Liver (tissue), 9 donors: ENCODE measurements around the gene ZC3H12D. TPM values are rescaled to one million over a fixed set of nuclear protein-coding genes. Genes with fewer than 3 reads are reported as not detected.

Experiments used
- DNase-seq: peaks from one replicate; pipeline ENCODE4 v3.0.0-alpha.2; 2017; ENCODE audit warnings: low spot score
- H3K27ac ChIP-seq, 2 donors: one replicate each; pipeline ENCODE4 v1.7.0; 2013; ENCODE audit warnings: inconsistent platforms in 2 of 2, low read length in 2 of 2, control low read depth in 1 of 2, low read depth in 1 of 2, mild to moderate bottlenecking in 1 of 2
- H3K27me3 ChIP-seq, 4 donors: one replicate each; pipeline versions ENCODE4 v1.6.1 to v1.7.0; 2013; ENCODE audit warnings: low read length in 3 of 4, inconsistent platforms in 1 of 4, mild to moderate bottlenecking in 1 of 4, moderate library complexity in 1 of 4; ENCODE audit not compliant: control insufficient read depth in 4 of 4, insufficient read depth in 4 of 4
- H3K36me3 ChIP-seq, 4 donors: one replicate each; pipeline versions ENCODE4 v1.6.1 to v1.7.0; 2013; ENCODE audit warnings: low read length in 3 of 4, mild to moderate bottlenecking in 3 of 4, low read depth in 1 of 4, moderate library complexity in 1 of 4; ENCODE audit not compliant: control insufficient read depth in 4 of 4, insufficient read depth in 3 of 4
- H3K4me1 ChIP-seq, 4 donors: one replicate each; pipeline versions ENCODE4 v1.6.1 to v1.7.0; 2013; ENCODE audit warnings: low read length in 3 of 4, mild to moderate bottlenecking in 3 of 4, moderate library complexity in 1 of 4; ENCODE audit not compliant: control insufficient read depth in 4 of 4, insufficient read depth in 4 of 4
- H3K4me3 ChIP-seq, 3 donors: one replicate each; pipeline versions ENCODE4 v1.6.1 to v1.7.0; 2013; ENCODE audit warnings: low read length in 3 of 3, control low read depth in 1 of 3, low read depth in 1 of 3, mild to moderate bottlenecking in 1 of 3
- H3K9ac ChIP-seq, 2 donors: one replicate each; pipeline ENCODE4 v1.7.0; 2013; ENCODE audit warnings: low read length in 2 of 2, mild to moderate bottlenecking in 2 of 2, moderate library complexity in 2 of 2, control low read depth in 1 of 2, low read depth in 1 of 2
- H3K9me3 ChIP-seq, 4 donors: one replicate each; pipeline versions ENCODE4 v1.6.1 to v1.7.0; 2013; ENCODE audit warnings: low read length in 3 of 4; ENCODE audit not compliant: control insufficient read depth in 4 of 4
- CTCF ChIP-seq: fragments of 150-350 bp; IDR thresholded peaks from 2 replicates; pipeline ENCODE4 v1.5.1; 2017; ENCODE audit warnings: improper control_type of control experiment, low read depth, low read length; ENCODE audit not compliant: missing input control
- EGR1 ChIP-seq, 2 donors: IDR thresholded peaks; 2 replicates each; pipeline ENCODE4 v1.6.1; 2016 to 2018; ENCODE audit warnings: antibody characterized with exemption in 2 of 2, low read depth in 2 of 2
- FOXA1 ChIP-seq: IDR thresholded peaks from 2 replicates; pipeline ENCODE4 v1.6.1; 2016; ENCODE audit warnings: antibody characterized with exemption
- FOXA2 ChIP-seq: IDR thresholded peaks from 2 replicates; pipeline ENCODE4 v1.6.1; 2016; ENCODE audit warnings: antibody characterized with exemption
- GABPA ChIP-seq, 2 donors: IDR thresholded peaks in 1 of 2; conservative IDR thresholded peaks in 1 of 2; 2 replicates each; pipeline ENCODE4 v1.6.1; 2016; ENCODE audit warnings: antibody characterized with exemption in 2 of 2, mild to moderate bottlenecking in 1 of 2, moderate library complexity in 1 of 2
- HNF4A ChIP-seq, 2 donors: conservative IDR thresholded peaks; 2 replicates each; pipeline ENCODE4 v1.6.1; 2016; ENCODE audit warnings: antibody characterized with exemption in 2 of 2, mild to moderate bottlenecking in 2 of 2
- HNF4G ChIP-seq: IDR thresholded peaks from 2 replicates; pipeline ENCODE4 v1.6.1; 2016; ENCODE audit warnings: antibody characterized with exemption
- JUND ChIP-seq, 2 donors: IDR thresholded peaks; 2 replicates each; pipeline ENCODE4 v1.6.1; 2016; ENCODE audit warnings: antibody characterized with exemption in 2 of 2
- MAX ChIP-seq: IDR thresholded peaks from 2 replicates; pipeline ENCODE4 v1.6.1; 2016; ENCODE audit warnings: antibody characterized with exemption
- NR2F2 ChIP-seq: IDR thresholded peaks from 2 replicates; pipeline ENCODE4 v1.6.1; 2016; ENCODE audit warnings: antibody characterized with exemption
- RAD21 ChIP-seq, 2 donors: IDR thresholded peaks; 2 replicates each; pipeline ENCODE4 v1.6.1; 2016; ENCODE audit warnings: antibody characterized with exemption in 2 of 2, mild to moderate bottlenecking in 2 of 2
- REST ChIP-seq: IDR thresholded peaks from 2 replicates; pipeline ENCODE4 v1.6.1; 2016; ENCODE audit warnings: antibody characterized with exemption, mild to moderate bottlenecking
- RXRA ChIP-seq, 2 donors: IDR thresholded peaks; 2 replicates each; pipeline ENCODE4 v1.6.1; 2017 to 2018; ENCODE audit warnings: antibody characterized with exemption in 2 of 2, mild to moderate bottlenecking in 1 of 2
- SP1 ChIP-seq: IDR thresholded peaks from 2 replicates; pipeline ENCODE4 v1.6.1; 2018; ENCODE audit warnings: antibody characterized with exemption, mild to moderate bottlenecking
- TAF1 ChIP-seq: conservative IDR thresholded peaks from 2 replicates; pipeline ENCODE4 v1.6.1; 2016; ENCODE audit warnings: antibody characterized with exemption, mild to moderate bottlenecking
- YY1 ChIP-seq: IDR thresholded peaks from 2 replicates; pipeline ENCODE4 v1.6.1; 2016; ENCODE audit warnings: antibody characterized with exemption, mild to moderate bottlenecking
- ZBTB33 ChIP-seq: IDR thresholded peaks from 2 replicates; pipeline ENCODE4 v1.6.1; 2016; ENCODE audit warnings: antibody characterized with exemption
- WGBS: extraction: QIAGEN DNeasy Blood & Tissue Kit; methylation state at CpG from one replicate; pipeline ENCODE4 v1.1.7; 2013; 5-methylcytosine and 5-hydroxymethylcytosine counted together
- polyA plus RNA-seq, 2 donors: library from polyadenylated mRNA; stranded (reverse) in 1 of 2; unstranded in 1 of 2; fragments of 200-250 nt in 1 of 2; fragments of >200 nt in 1 of 2; fragmentation: Nextera tagmentation in 1 of 2; extraction: Ambion mirVana in 1 of 2; gene quantifications; one replicate each; pipeline versions ENCODE4 v1.2.1 to v1.2.3, GENCODE V29; 2013 to 2015
- total RNA-seq, 2 donors: library from RNA; depleted of rRNA; stranded (reverse); fragments of >200 nt; gene quantifications; one replicate each; pipeline ENCODE4 v1.2.3, GENCODE V29; 2014
- TF ChIP-seq, protein P1 (sequence below): IDR thresholded peaks from 2 replicates; pipeline ENCODE4 v1.6.1; 2016; ENCODE audit warnings: antibody characterized with exemption
- donor health status: healthy.
- donor health status: healthy.
- donor health status: healthy.
- donor health status: healthy.
- donor health status: healthy.

Gene ZC3H12D
- total and polyA plus RNA-seq, 4 donors = 0.07 to 1.4 (median 0.84) TPM

DNA sequence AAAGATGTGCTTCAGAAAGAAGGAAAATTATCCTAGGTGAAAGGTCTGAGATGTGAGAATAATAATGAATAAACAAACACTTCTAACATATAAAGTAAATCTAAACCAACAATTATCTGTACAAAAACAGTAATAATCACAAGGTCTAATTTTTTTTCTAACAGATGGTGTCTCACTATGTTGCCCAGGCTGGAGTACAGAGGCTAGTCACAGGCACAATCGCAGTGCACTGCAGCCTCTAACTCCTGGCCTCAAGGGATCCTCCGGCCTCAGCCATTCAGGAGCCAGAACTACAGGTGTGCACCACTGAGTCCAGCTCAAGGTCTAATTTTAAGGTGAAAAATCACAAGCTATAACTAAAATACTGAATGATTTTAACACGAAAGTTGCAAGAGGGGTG is 17.0 kb upstream of the ZC3H12D start:
- no peak for DNase-seq
- 97% methylated on average over 3 of the region's 3 CpGs for WGBS
- H3K36me3 ChIP-seq = peaks cover 0 to 7% (median 2%) of the 10 kb centered on the region in 4 donors
- no peaks in the 10 kb centered on the region for H3K4me1 ChIP-seq
- no peaks in the 10 kb centered on the region for H3K27me3 ChIP-seq
- no peak overlapping the region for H3K4me3 ChIP-seq
- H3K9ac ChIP-seq = no peak overlapping the region
- H3K9me3 ChIP-seq = no peaks in the 10 kb centered on the region
- TF ChIP-seq EGR1 (IDR thresholded peaks at IDR 0.05; ENCODE audit: low read depth in 2 of 2) = no peak
- TF ChIP-seq HNF4A (conservative IDR thresholded peaks at IDR 0.05) = no peak
- TF ChIP-seq FOXA2 = no peak
- no peak overlapping the region for H3K27ac ChIP-seq

DNA sequence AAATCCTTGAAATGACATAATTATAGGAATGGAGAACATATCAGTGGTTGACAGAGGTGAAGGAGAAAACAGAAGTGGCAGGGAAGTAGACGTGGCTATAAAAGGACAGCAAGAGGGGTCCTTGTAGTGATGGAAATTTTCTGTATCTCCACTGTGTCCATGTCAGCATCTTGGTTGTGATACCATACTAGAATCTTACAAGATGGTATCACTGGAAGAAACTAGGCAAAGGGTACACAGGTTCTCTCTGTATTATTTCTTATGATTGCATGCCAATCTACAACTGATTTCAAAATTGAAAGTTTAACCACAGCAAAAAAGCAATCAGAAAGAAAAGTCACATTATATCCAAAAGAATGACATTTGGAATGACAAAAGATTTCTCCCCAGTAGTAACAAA is 16.4 kb upstream of the ZC3H12D start:
- TF ChIP-seq SP1 (no peak), JUND (IDR thresholded peaks at IDR 0.05) (no peak), CTCF (no peak), YY1 (no peak), REST (no peak), RAD21 (IDR thresholded peaks at IDR 0.05) (no peak), EGR1 (IDR thresholded peaks at IDR 0.05; ENCODE audit: low read depth in 2 of 2) (no peak), MAX (no peak), FOXA1 (no peak), ZBTB33 (no peak), RXRA (IDR thresholded peaks at IDR 0.05) (no peak), HNF4G (no peak), GABPA (IDR thresholded peaks at IDR 0.05 in 1 of 2, conservative IDR thresholded peaks at IDR 0.05 in 1 of 2) (no peak), HNF4A (conservative IDR thresholded peaks at IDR 0.05) (no peak), TAF1 (no peak), NR2F2 (no peak), FOXA2 (no peak)
- TF ChIP-seq, protein P1, sequence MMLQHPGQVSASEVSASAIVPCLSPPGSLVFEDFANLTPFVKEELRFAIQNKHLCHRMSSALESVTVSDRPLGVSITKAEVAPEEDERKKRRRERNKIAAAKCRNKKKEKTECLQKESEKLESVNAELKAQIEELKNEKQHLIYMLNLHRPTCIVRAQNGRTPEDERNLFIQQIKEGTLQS = no peak
- no peak for DNase-seq
- WGBS = 96% methylated on average over 1 of the region's 1 CpG
- Histone ChIP-seq H3K27ac (no peak overlapping the region), H3K27me3 (no peaks in the 10 kb centered on the region), H3K4me1 (no peaks in the 10 kb centered on the region), H3K4me3 (no peak overlapping the region), H3K9ac (no peak overlapping the region), H3K9me3 (no peaks in the 10 kb centered on the region), H3K36me3 (peaks cover 0 to 7% (median 2%) of the 10 kb centered on the region in 4 donors)
